IMR-90 (cell line): ENCODE results near the gene HMCES. TPM values are rescaled to one million over a fixed set of nuclear protein-coding genes. Genes with fewer than 3 reads are reported as not detected.

Source experiments
- ATAC-seq: fragments of 200-7000 bp; cut with Tn5 transposase; 2 replicates; pipeline ENCODE4 v1.9.1; 2020; ENCODE audit warnings: low read depth, mild to moderate bottlenecking, moderate library complexity
- BruUV-seq: library from RNA; stranded (reverse); fragments of 400-500 nt; replicated peaks from 2 replicates; lab custom pipeline; 2021; lab: Mats Ljungman, UMichigan
- CTCF ChIA-PET: fragments of 300-600 bp; formaldehyde crosslinking; extraction: SDS; loops from one replicate; lab custom pipeline; 2021; ENCODE audit warnings: antibody characterized with exemption; lab: Yijun Ruan, JAX
- POLR2A ChIA-PET: fragments of 300-600 bp; sonication (Branson Sonifier 250); formaldehyde crosslinking; loops from one replicate; lab custom pipeline; 2022; ENCODE audit warnings: antibody characterized with exemption; ENCODE audit not compliant: unreplicated experiment; lab: Charles Lee
- DNase-seq: peaks from one replicate; pipeline ENCODE4 v3.0.0; 2013
- H2AFZ ChIP-seq: replicated peaks from 2 replicates; pipeline ENCODE3; 2013; ENCODE audit warnings: low read length, mild to moderate bottlenecking; ENCODE audit not compliant: poor library complexity
- H2AK5ac ChIP-seq: 2 replicates; pipeline ENCODE4 v1.6.1; 2013; ENCODE audit warnings: low read depth, low read length, inconsistent platforms
- H2AK9ac ChIP-seq: replicated peaks from 2 replicates; pipeline ENCODE3; 2013; ENCODE audit warnings: mild to moderate bottlenecking, low read depth, low read length, moderate library complexity; ENCODE audit not compliant: poor library complexity
- H2BK120ac ChIP-seq: 2 replicates; pipeline ENCODE4 v1.6.1; 2013; ENCODE audit warnings: low read depth, low read length, inconsistent platforms
- H2BK15ac ChIP-seq: 3 replicates; pipeline ENCODE4 v1.6.1; 2013; ENCODE audit warnings: low read depth, low read length, inconsistent platforms
- H2BK20ac ChIP-seq: 2 replicates; pipeline ENCODE4 v1.6.1; 2013; ENCODE audit warnings: low read depth, mild to moderate bottlenecking, inconsistent platforms, low read length, moderate library complexity
- H2BK5ac ChIP-seq: 2 replicates; pipeline ENCODE4 v1.6.1; 2013; ENCODE audit warnings: mild to moderate bottlenecking, low read depth, low read length, inconsistent platforms; ENCODE audit not compliant: poor library complexity, severe bottlenecking
- H3K14ac ChIP-seq: replicated peaks from 2 replicates; pipeline ENCODE4 v1.6.1; 2013; ENCODE audit warnings: low read depth, low read length, inconsistent platforms
- H3K18ac ChIP-seq: 2 replicates; pipeline ENCODE4 v1.6.1; 2013; ENCODE audit warnings: low read depth, low read length, control low read depth
- H3K23ac ChIP-seq: 2 replicates; pipeline ENCODE4 v1.6.1; 2013; ENCODE audit warnings: low read depth, low read length, inconsistent platforms
- H3K27ac ChIP-seq: 2 replicates; pipeline ENCODE4 v1.5.1; 2013; ENCODE audit warnings: mild to moderate bottlenecking, control low read depth, low read length; ENCODE audit not compliant: insufficient read depth
- H3K27me3 ChIP-seq: 2 replicates; pipeline ENCODE4 v1.6.1; 2013; ENCODE audit warnings: low read length; ENCODE audit not compliant: control insufficient read depth, insufficient read depth
- H3K36me3 ChIP-seq: 2 replicates; pipeline ENCODE4 v1.6.1; 2013; ENCODE audit warnings: low read length, mixed read lengths; ENCODE audit not compliant: control insufficient read depth, insufficient read depth
- H3K4ac ChIP-seq: 2 replicates; pipeline ENCODE4 v1.6.1; 2013; ENCODE audit warnings: low read depth, low read length, inconsistent platforms
- H3K4me1 ChIP-seq: 2 replicates; pipeline ENCODE4 v1.6.1; 2013; ENCODE audit warnings: low read length, mixed read lengths; ENCODE audit not compliant: control insufficient read depth, insufficient read depth
- H3K4me2 ChIP-seq: 2 replicates; pipeline ENCODE4 v1.6.1; 2013; ENCODE audit warnings: low read depth, mild to moderate bottlenecking, control low read depth, low read length, moderate library complexity
- H3K4me3 ChIP-seq: 2 replicates; pipeline ENCODE4 v1.5.1; 2013; ENCODE audit warnings: low read depth, mild to moderate bottlenecking, control low read depth, low read length, moderate library complexity; ENCODE audit not compliant: insufficient read depth
- H3K56ac ChIP-seq: 2 replicates; pipeline ENCODE4 v1.6.1; 2013; ENCODE audit warnings: low read length, inconsistent platforms; ENCODE audit not compliant: insufficient read depth; ENCODE audit errors: extremely low read depth
- H3K79me1 ChIP-seq, 2 experiments: 2 replicates each; pipeline ENCODE4 v1.6.1; 2013; ENCODE audit warnings: low read length in 2 of 2, inconsistent platforms in 1 of 2, low read depth in 1 of 2
- H3K9ac ChIP-seq: 2 replicates; pipeline ENCODE4 v1.6.1; 2013; ENCODE audit warnings: low read depth, low read length, control low read depth
- H3K9me1 ChIP-seq: 2 replicates; pipeline ENCODE4 v1.6.1; 2013; ENCODE audit warnings: low read length, inconsistent platforms; ENCODE audit not compliant: insufficient read depth
- H3K9me3 ChIP-seq: 2 replicates; pipeline ENCODE4 v1.6.1; 2013; ENCODE audit warnings: low read length; ENCODE audit not compliant: control insufficient read depth, insufficient read depth
- H4K20me1 ChIP-seq: 2 replicates; pipeline ENCODE4 v1.6.1; 2013; ENCODE audit warnings: low read length, inconsistent platforms; ENCODE audit not compliant: insufficient read depth
- H4K5ac ChIP-seq: 2 replicates; pipeline ENCODE4 v1.6.1; 2013; ENCODE audit warnings: mild to moderate bottlenecking, low read depth, low read length, control low read depth
- H4K8ac ChIP-seq, 2 experiments: 2 replicates each; pipeline ENCODE4 v1.6.1; 2013; ENCODE audit warnings: low read depth in 2 of 2, low read length in 2 of 2, control low read depth in 1 of 2, inconsistent platforms in 1 of 2
- H4K91ac ChIP-seq: 2 replicates; pipeline ENCODE4 v1.6.1; 2013; ENCODE audit warnings: low read depth, low read length, inconsistent platforms; ENCODE audit not compliant: insufficient read depth
- BHLHE40 ChIP-seq: fragments of 150-350 bp; IDR thresholded peaks from 2 replicates; pipeline ENCODE4 v1.6.1; 2016; ENCODE audit warnings: mild to moderate bottlenecking, low read depth, low read length
- CEBPB ChIP-seq: IDR thresholded peaks from 2 replicates; pipeline ENCODE4 v1.6.1; 2012; ENCODE audit warnings: low read depth, low read length, improper control_type of control experiment
- CHD1 ChIP-seq: IDR thresholded peaks from 2 replicates; pipeline ENCODE4 v1.6.1; 2012; ENCODE audit warnings: low read depth, low read length, improper control_type of control experiment
- FOS ChIP-seq: fragments of 150-350 bp; IDR thresholded peaks from 2 replicates; pipeline ENCODE4 v1.6.1; 2016; ENCODE audit warnings: low read depth, low read length
- MAFK ChIP-seq: IDR thresholded peaks from 2 replicates; pipeline ENCODE4 v1.6.1; 2012; ENCODE audit warnings: low read depth, low read length, improper control_type of control experiment
- MAZ ChIP-seq: IDR thresholded peaks from 2 replicates; pipeline ENCODE4 v1.6.1; 2012; ENCODE audit warnings: low read depth, mild to moderate bottlenecking, low read length, improper control_type of control experiment, moderate library complexity, borderline replicate concordance
- MXI1 ChIP-seq: IDR thresholded peaks from 2 replicates; pipeline ENCODE4 v1.6.1; 2012; ENCODE audit warnings: low read depth, mild to moderate bottlenecking, low read length, moderate library complexity, borderline replicate concordance
- NFE2L2 ChIP-seq: fragments of 150-350 bp; IDR thresholded peaks from 2 replicates; pipeline ENCODE4 v1.6.1; 2016; ENCODE audit warnings: low read depth, mild to moderate bottlenecking, low read length
- POLR2A ChIP-seq: IDR thresholded peaks from 2 replicates; pipeline ENCODE4 v1.6.1; 2012; ENCODE audit warnings: mild to moderate bottlenecking, low read depth, low read length
- RAD21 ChIP-seq: IDR thresholded peaks from 2 replicates; pipeline ENCODE4 v1.6.1; 2012; ENCODE audit warnings: low read length, improper control_type of control experiment
- RCOR1 ChIP-seq: IDR thresholded peaks from 2 replicates; pipeline ENCODE4 v1.6.1; 2012; ENCODE audit warnings: mild to moderate bottlenecking, low read length, improper control_type of control experiment; ENCODE audit not compliant: insufficient replicate concordance
- RFX5 ChIP-seq: IDR thresholded peaks from 2 replicates; pipeline ENCODE4 v1.8.0; 2012; ENCODE audit warnings: low read depth, mild to moderate bottlenecking, low read length, moderate library complexity
- SMC3 ChIP-seq: fragments of 150-350 bp; IDR thresholded peaks from 2 replicates; pipeline ENCODE4 v1.6.1; 2016; ENCODE audit warnings: low read depth, mild to moderate bottlenecking, antibody characterized with exemption, low read length, moderate library complexity
- WGBS, 2 experiments: methylation state at CpG; one replicate each; pipeline versions ENCODE4 v1.1.5 to v1.1.7; 2013; ENCODE audit warnings: missing lambda C conversion rate in 2 of 2; ENCODE audit not compliant: insufficient read length in 1 of 2; ENCODE audit errors: extremely low coverage in 2 of 2; 5-methylcytosine and 5-hydroxymethylcytosine counted together
- dilution Hi-C: fragments of 300-500 bp; cut with HindIII; formaldehyde crosslinking; loops from one replicate; pipeline ENCODE4 v1.14.3; 2018; ENCODE audit warnings: low sequenced_read_pairs; ENCODE audit not compliant: unreplicated experiment
- in situ Hi-C: fragments of 300-500 bp; cut with MboI; formaldehyde crosslinking; loops from 3 replicates; pipeline ENCODE4 v1.14.3; 2019; ENCODE audit warnings: low sequenced_read_pairs, inconsistent platforms, mixed read lengths
- intact Hi-C: fragments of 100-400 bp; cut with micrococcal nuclease; formaldehyde crosslinking; loops from 2 replicates; pipeline ENCODE4 v1.10.0; 2022
- polyA plus RNA-seq, 3 experiments: library from polyadenylated mRNA; depleted of rRNA; stranded (reverse); fragments of >200 nt; gene quantifications; 2 replicates each; pipeline ENCODE4 v1.2.3, GENCODE V29; 2012; ENCODE audit warnings: low replicate concordance in 1 of 3
- total RNA-seq: library from RNA; depleted of rRNA; stranded (reverse); fragments of >200 nt; gene quantifications from 2 replicates; pipeline ENCODE4 v1.2.3, GENCODE V29; 2012
- TF ChIP-seq, protein P1 (sequence below): fragments of 150-350 bp; IDR thresholded peaks from 2 replicates; pipeline ENCODE4 v1.6.1; 2017; ENCODE audit warnings: mild to moderate bottlenecking, antibody characterized with exemption, low read length, low read depth
- TF ChIP-seq, protein P2 (sequence below): fragments of 150-350 bp; IDR thresholded peaks from 2 replicates; pipeline ENCODE4 v1.6.1; 2016; ENCODE audit warnings: low read depth, mild to moderate bottlenecking, low read length, moderate library complexity, borderline replicate concordance
- TF ChIP-seq, protein P3 (sequence below): conservative IDR thresholded peaks from 2 replicates; pipeline ENCODE4 v1.5.1; 2012; ENCODE audit warnings: mild to moderate bottlenecking, low read depth, low read length, improper control_type of control experiment

The HMCES gene
- total and polyA plus RNA-seq, 2 of the 4 experiments (the other 2 are of a cell fraction) = 26.0 to 30.5 TPM

DNA sequence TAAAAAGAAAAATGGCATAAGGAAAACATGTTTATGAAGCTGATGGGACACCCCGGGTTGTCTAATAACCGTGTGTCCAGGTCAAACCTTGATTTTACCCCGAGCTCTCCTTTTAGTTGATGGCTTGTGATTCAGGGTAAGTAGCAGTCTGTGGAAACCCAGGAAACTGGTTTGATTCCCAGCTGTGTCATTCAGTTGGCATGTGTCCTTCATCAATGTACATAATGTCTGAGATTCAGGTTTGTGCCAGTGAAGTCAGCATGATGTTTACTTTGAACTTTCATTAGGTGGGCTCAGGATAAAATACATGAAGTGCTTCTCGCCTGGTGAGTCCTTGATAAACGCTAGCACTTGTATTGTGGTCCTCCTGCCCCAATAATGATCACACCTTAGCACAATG, 33.5 kb upstream of the HMCES start:
- Histone ChIP-seq H2BK15ac (no peak overlapping the region), H3K79me1 (peaks cover 18 to 33% of the 10 kb centered on the region in 2 experiments), H4K20me1 (no peaks in the 10 kb centered on the region), H3K4me2 (no peak overlapping the region), H2BK5ac (no peak overlapping the region), H2BK120ac (no peak overlapping the region), H3K4me3 (no peak overlapping the region), H2AK9ac (no peak overlapping the region), H3K56ac (no peak overlapping the region), H2AFZ (no peak overlapping the region), H4K91ac (no peak overlapping the region), H3K18ac (no peak overlapping the region), H4K5ac (no peak overlapping the region), H2AK5ac (no peak overlapping the region), H3K9me3 (no peaks in the 10 kb centered on the region), H3K27me3 (no peaks in the 10 kb centered on the region), H3K14ac (no peak overlapping the region), H3K23ac (no peak overlapping the region), H4K8ac (no peak overlapping the region), H3K27ac (no peak overlapping the region), H2BK20ac (no peak overlapping the region; the same call in 1 of the 2 replicates), H3K4me1 (peaks cover 4% of the 10 kb centered on the region), H3K9me1 (peaks cover 6% of the 10 kb centered on the region), H3K9ac (no peak overlapping the region), H3K36me3 (no peaks in the 10 kb centered on the region), H3K4ac (no peak overlapping the region)
- TF ChIP-seq SMC3 (no peak), MAFK (no peak), POLR2A (no peak), CHD1 (no peak), FOS (no peak), MAZ (no peak), RFX5 (no peak), NFE2L2 (no peak), CEBPB (no peak), BHLHE40 (no peak), RCOR1 (no peak), MXI1 (no peak), RAD21 (no peak)
- TF ChIP-seq, protein P1, sequence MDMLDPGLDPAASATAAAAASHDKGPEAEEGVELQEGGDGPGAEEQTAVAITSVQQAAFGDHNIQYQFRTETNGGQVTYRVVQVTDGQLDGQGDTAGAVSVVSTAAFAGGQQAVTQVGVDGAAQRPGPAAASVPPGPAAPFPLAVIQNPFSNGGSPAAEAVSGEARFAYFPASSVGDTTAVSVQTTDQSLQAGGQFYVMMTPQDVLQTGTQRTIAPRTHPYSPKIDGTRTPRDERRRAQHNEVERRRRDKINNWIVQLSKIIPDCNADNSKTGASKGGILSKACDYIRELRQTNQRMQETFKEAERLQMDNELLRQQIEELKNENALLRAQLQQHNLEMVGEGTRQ = no peak
- TF ChIP-seq, protein P2, sequence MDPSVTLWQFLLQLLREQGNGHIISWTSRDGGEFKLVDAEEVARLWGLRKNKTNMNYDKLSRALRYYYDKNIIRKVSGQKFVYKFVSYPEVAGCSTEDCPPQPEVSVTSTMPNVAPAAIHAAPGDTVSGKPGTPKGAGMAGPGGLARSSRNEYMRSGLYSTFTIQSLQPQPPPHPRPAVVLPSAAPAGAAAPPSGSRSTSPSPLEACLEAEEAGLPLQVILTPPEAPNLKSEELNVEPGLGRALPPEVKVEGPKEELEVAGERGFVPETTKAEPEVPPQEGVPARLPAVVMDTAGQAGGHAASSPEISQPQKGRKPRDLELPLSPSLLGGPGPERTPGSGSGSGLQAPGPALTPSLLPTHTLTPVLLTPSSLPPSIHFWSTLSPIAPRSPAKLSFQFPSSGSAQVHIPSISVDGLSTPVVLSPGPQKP = no peak
- TF ChIP-seq, protein P3, sequence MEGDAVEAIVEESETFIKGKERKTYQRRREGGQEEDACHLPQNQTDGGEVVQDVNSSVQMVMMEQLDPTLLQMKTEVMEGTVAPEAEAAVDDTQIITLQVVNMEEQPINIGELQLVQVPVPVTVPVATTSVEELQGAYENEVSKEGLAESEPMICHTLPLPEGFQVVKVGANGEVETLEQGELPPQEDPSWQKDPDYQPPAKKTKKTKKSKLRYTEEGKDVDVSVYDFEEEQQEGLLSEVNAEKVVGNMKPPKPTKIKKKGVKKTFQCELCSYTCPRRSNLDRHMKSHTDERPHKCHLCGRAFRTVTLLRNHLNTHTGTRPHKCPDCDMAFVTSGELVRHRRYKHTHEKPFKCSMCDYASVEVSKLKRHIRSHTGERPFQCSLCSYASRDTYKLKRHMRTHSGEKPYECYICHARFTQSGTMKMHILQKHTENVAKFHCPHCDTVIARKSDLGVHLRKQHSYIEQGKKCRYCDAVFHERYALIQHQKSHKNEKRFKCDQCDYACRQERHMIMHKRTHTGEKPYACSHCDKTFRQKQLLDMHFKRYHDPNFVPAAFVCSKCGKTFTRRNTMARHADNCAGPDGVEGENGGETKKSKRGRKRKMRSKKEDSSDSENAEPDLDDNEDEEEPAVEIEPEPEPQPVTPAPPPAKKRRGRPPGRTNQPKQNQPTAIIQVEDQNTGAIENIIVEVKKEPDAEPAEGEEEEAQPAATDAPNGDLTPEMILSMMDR = no peak
- dilution Hi-C loops (no loop called here), intact Hi-C loops (loop anchor here (1.0 to 5.0 kb wide), 5 partner anchors 48 to 275 kb away; partner anchors contain the start of gene ISY1), in situ Hi-C loops (loop anchor here (5.0 to 10.0 kb wide), 2 partner anchors 190 to 273 kb away; no protein-coding TSS in a partner anchor)
- BruUV-seq = no TSS peak
- POLR2A ChIA-PET = interaction anchor here (0.6 kb wide), 1 partner anchor 61 kb away, joined by 3 read pairs; no protein-coding TSS in a partner anchor
- no peak for ATAC-seq
- DNase-seq = no peak
- CTCF ChIA-PET = interaction anchor here (0.5 to 3.4 kb wide), 16 partner anchors 16 to 275 kb away, joined by 3 to 23 read pairs (median 5); a partner anchor contains a TSS
- WGBS, 2 experiments = no CpG with 5 or more reads among the region's 5 CpGs
